Rectal smooth muscle tissue (tissue), 1 donor: ENCODE results near the gene ZNF416.

Experiments
- H3K27ac ChIP-seq: one replicate; pipeline ENCODE4 v1.7.0; 2013; ENCODE audit warnings: low read depth, low read length, inconsistent platforms
- H3K27me3 ChIP-seq: one replicate; pipeline ENCODE4 v1.7.0; 2013; ENCODE audit warnings: low read length; ENCODE audit not compliant: control insufficient read depth, insufficient read depth
- H3K36me3 ChIP-seq: one replicate; pipeline ENCODE4 v1.7.0; 2013; ENCODE audit warnings: low read length; ENCODE audit not compliant: control insufficient read depth, insufficient read depth
- H3K4me1 ChIP-seq: one replicate; pipeline ENCODE4 v1.7.0; 2013; ENCODE audit warnings: low read length; ENCODE audit not compliant: control insufficient read depth, insufficient read depth
- H3K4me3 ChIP-seq: one replicate; pipeline ENCODE4 v1.7.0; 2013; ENCODE audit warnings: low read length
- H3K9ac ChIP-seq: one replicate; pipeline ENCODE4 v1.7.0; 2013; ENCODE audit warnings: low read length

The ZNF416 gene

DNA sequence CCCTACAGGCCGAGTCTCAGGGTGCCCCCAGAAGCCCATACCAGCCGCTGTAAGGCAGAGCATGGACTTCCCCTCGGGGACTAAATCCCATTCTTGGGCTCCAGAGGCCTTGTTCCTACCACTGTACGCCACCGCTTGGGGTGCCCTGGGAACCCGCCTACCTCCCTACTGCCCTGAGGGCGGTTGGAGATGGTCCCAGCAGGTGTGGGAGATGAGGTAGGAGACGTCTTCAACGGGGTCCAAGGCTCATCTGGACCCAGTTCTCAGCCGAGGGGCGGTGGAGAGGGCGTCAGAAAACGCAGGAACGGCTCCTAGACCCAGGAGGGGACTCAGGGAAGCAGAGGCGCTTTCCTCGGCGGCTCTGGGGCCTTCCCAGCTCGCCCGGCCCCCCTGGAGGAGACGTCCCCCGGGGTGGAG lies 4.4 kb upstream of the ZNF416 start:
- no peaks in the 10 kb centered on the region for H3K27me3 ChIP-seq
- H3K9ac ChIP-seq: no peak overlapping the region
- peak overlapping the region; percentile 63 for H3K4me3 ChIP-seq
- H3K27ac ChIP-seq: no peak overlapping the region
- peaks cover 7% of the 10 kb centered on the region for H3K4me1 ChIP-seq
- peaks cover 5% of the 10 kb centered on the region for H3K36me3 ChIP-seq

DNA sequence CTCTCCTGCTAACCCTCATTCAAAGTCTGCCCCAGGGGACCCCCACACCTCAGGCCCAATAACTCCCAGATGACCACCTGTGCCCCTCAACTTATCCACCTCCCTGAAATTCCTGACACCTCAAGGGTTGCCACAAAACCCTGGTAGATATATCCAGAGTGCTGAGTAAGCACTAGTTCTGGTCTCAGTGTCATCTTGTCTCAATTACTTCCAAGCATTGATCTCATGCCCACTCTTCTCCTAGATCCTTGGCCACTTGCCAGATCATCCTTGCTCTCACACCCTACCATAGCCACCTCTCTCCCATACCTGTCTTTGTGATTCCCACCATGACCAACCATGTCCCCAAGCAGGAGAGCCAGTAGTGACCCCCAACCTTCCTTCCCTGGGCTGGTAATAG lies 2.0 kb downstream of the ZNF416 start:
- Histone ChIP-seq H3K4me3 (peak overlapping the region; percentile 17), H3K9ac (no peak overlapping the region), H3K36me3 (peaks cover 45% of the 10 kb centered on the region), H3K27me3 (no peaks in the 10 kb centered on the region), H3K27ac (no peak overlapping the region), H3K4me1 (peaks cover 5% of the 10 kb centered on the region)

GRCh38 chr19:57572415-57572947 lies 6.2 kb downstream of the ZNF416 start:
- H3K9ac ChIP-seq: no peak overlapping the region
- peaks cover 49% of the 10 kb centered on the region for H3K36me3 ChIP-seq

GRCh38 chr19:57570707-57571106 lies 8.0 kb downstream of the ZNF416 start:
- H3K4me1 ChIP-seq: no peaks in the 10 kb centered on the region
- H3K27ac ChIP-seq: no peak overlapping the region
- no peaks in the 10 kb centered on the region for H3K27me3 ChIP-seq
- H3K4me3 ChIP-seq: no peak overlapping the region
- H3K36me3 ChIP-seq: peaks cover 44% of the 10 kb centered on the region
- H3K9ac ChIP-seq: no peak overlapping the region

More at GRCh38 chr19:57572415-57572947, 6.2 kb downstream of the ZNF416 start:
- no peak overlapping the region for H3K4me3 ChIP-seq
- H3K27me3 ChIP-seq: no peaks in the 10 kb centered on the region
- no peak overlapping the region for H3K27ac ChIP-seq
- H3K4me1 ChIP-seq: no peaks in the 10 kb centered on the region

DNA sequence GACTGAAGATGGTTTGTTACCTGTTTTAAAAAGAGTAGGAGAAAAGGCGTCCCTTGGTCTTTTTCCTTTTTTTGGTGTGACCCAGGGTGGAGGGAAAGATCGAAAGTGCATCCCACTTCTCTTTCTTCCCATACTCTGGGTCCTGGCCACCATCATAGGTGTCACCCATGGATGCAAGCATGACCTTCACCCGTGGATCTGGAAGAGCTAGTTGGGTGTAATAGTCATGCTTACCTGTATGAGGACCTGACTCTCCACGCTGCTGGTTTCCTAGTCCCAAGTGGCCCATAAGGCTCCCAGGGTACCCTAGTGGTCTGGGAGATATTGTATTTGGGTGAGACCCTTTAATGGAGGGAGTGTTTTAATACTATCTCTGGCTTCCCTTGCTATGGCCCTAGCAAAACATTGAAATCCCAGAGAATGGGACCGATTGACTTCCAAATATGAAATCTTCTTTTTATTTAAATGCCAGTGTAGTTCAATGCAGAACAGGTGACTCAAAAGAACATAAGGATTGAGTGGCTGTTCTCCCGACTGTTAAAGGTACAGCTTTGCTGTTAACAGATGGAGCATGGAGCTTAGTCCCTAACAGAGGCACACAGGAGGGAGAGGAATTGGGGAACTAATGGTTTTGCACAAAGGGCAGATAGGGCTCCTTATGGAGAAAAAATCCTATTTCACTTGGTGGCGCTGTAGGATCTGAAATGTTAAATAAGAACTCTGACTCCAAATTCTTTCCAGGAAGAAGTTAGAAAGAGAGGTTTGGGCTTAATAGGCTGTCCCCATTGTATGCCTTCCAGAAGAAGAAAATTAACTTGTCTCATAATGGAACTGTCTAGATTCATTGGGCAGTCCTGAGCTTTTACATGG lies 12.1 kb downstream of the ZNF416 start:
- Histone ChIP-seq H3K27ac (no peak overlapping the region), H3K4me3 (no peak overlapping the region), H3K9ac (no peak overlapping the region), H3K27me3 (no peaks in the 10 kb centered on the region), H3K4me1 (no peaks in the 10 kb centered on the region), H3K36me3 (peaks cover 6% of the 10 kb centered on the region)

DNA sequence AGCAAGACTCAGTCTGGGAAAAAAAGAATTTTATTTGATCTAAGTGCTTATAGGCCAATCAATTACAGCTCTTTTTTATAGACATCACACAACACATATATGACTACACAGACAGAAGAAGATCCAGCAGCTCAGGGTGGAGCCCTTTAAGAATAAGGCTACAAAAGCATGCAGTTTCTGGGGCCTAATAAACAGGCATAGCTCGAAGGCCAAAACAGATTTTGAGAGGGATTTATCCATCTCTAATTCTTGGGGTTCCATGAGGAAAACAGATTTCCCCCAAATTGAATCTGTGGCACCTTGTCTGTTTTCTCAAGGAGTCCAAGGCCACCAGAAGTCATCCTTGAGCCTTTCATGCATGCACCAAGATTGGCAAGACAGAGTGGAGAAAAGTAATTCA lies 15.2 kb downstream of the ZNF416 start:
- no peaks in the 10 kb centered on the region for H3K27me3 ChIP-seq
- H3K4me3 ChIP-seq: no peak overlapping the region
- no peak overlapping the region for H3K9ac ChIP-seq
- H3K4me1 ChIP-seq: peaks cover 4% of the 10 kb centered on the region
- H3K36me3 ChIP-seq: peaks cover 2% of the 10 kb centered on the region
- H3K27ac ChIP-seq: no peak overlapping the region

- peak overlapping the region; percentile 85 for H3K9ac ChIP-seq
- no peaks in the 10 kb centered on the region for H3K27me3 ChIP-seq
- H3K4me1 ChIP-seq: peaks cover 8% of the 10 kb centered on the region
- peak overlapping the region; percentile 95 for H3K4me3 ChIP-seq
- H3K36me3 ChIP-seq: peaks cover 6% of the 10 kb centered on the region
- peak overlapping the region; percentile 67 for H3K27ac ChIP-seq
These were observed 18.6 kb downstream of the ZNF416 start for GRCh38 chr19:57560049-57560491.

- peak within 1 kb of the TSS; percentile 67 for H3K27ac ChIP-seq
- H3K9ac ChIP-seq: peak within 1 kb of the TSS; percentile 85
- H3K4me1 ChIP-seq: peaks cover 8% of the 10 kb centered on the region
- peak within 1 kb of the TSS; percentile 95 for H3K4me3 ChIP-seq
- H3K36me3 ChIP-seq: peaks cover 10% of the 10 kb centered on the region
- H3K27me3 ChIP-seq: no peaks in the 10 kb centered on the region
These were observed 19.2 kb downstream of the ZNF416 start, which contains the start of gene ZNF550 for GRCh38 chr19:57559404-57560025. ZNF550 (minus strand) TSS chr19:57559863; CDS start chr19:57559682, 181 bp downstream.

- Histone ChIP-seq H3K4me3 (peak overlapping the region; percentile 95), H3K4me1 (peaks cover 8% of the 10 kb centered on the region), H3K27me3 (no peaks in the 10 kb centered on the region), H3K36me3 (peaks cover 16% of the 10 kb centered on the region), H3K9ac (peak overlapping the region; percentile 85), H3K27ac (no peak overlapping the region)
These were observed 19.7 kb downstream of the ZNF416 start for GRCh38 chr19:57559008-57559403.

DNA sequence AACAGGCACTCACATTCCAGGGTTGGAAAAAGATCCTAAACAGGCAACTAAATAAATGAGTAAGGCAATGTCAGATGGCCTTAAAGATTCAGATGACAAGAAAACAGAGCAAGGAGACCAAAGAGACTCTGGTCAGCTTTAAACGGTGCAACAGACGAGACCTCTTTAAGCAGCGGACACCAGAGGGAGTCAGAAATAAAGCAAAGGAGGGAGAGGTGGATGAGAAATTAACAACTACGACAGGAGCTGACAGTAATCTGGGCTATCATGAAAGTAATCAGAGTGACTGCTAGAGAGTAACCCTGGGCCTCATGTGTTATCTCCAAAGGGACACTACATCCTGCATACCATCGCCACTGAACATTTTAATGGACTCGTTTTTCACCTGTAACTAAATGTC lies 20.2 kb downstream of the ZNF416 start:
- H3K9ac ChIP-seq: no peak overlapping the region
- no peaks in the 10 kb centered on the region for H3K27me3 ChIP-seq
- peaks cover 8% of the 10 kb centered on the region for H3K4me1 ChIP-seq
- no peak overlapping the region for H3K27ac ChIP-seq
- peak overlapping the region; percentile 95 for H3K4me3 ChIP-seq
- H3K36me3 ChIP-seq: peaks cover 20% of the 10 kb centered on the region

DNA sequence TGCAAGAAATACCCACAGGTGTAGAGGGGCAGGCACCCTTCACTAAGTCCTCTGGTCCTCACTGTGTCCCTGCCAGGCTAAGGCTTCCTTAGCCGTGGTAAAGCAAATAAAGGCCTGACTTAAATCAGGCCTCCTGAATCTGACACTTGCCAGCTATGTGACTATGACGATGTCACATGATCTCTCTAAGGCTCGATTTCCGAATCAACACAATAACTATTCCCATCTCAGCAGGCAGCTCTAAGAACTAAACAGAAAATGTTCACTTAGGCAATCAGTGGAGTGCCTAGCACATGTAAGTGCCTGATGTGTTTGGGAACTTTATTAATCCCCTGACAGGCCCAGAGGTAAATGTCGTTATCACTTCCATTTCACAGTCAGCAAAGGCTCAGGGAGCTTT lies 21.1 kb downstream of the ZNF416 start:
- Histone ChIP-seq H3K4me1 (peaks cover 8% of the 10 kb centered on the region), H3K36me3 (peaks cover 26% of the 10 kb centered on the region), H3K27me3 (no peaks in the 10 kb centered on the region), H3K27ac (no peak overlapping the region), H3K9ac (no peak overlapping the region), H3K4me3 (peak overlapping the region; percentile 95)

GRCh38 chr19:57552432-57552831 lies 26.3 kb downstream of the ZNF416 start:
- Histone ChIP-seq H3K36me3 (peaks cover 59% of the 10 kb centered on the region), H3K27ac (no peak overlapping the region), H3K4me1 (no peaks in the 10 kb centered on the region), H3K9ac (no peak overlapping the region), H3K27me3 (no peaks in the 10 kb centered on the region), H3K4me3 (no peak overlapping the region)
